ENCODE data around the gene PRUNE1.

Gene PRUNE1

DNA sequence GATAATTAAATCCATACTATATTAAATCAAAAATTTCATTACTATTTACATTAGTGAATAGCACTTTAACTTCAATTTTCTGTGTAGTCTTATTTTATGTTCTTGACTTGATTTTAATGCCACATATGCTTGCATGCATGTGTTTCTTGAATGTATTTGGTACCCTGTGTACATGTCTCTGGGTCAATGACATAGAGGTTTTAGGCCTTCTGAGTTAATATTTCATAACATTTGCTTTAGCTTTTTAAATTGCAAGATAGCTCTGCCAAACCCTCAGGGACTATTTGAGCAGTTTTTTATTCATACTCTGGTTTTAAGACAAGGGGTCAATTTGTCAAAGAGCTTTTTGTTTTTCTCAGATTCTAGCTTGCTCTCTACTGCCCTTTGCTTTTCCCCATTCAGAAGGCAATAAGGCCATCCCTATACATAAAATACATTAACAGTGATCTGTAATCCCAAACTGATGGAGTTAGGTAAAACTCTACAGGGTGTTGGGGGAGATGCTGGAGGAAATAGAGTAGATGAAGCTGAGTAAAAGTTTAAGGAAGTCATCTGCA is 56.9 kb downstream of the PRUNE1 start:
- TF ChIP-seq MYC (IDR thresholded peaks at IDR 0.05; ENCODE audit: low read depth, low read length): no peak
- TF ChIP-seq CTCF (IDR thresholded peaks at IDR 0.05; ENCODE audit: low read depth, low read length): no peak
- TF ChIP-seq POLR2A (IDR thresholded peaks at IDR 0.05; ENCODE audit: extremely low read depth, insufficient read length): no peak
- TF ChIP-seq, protein P1, sequence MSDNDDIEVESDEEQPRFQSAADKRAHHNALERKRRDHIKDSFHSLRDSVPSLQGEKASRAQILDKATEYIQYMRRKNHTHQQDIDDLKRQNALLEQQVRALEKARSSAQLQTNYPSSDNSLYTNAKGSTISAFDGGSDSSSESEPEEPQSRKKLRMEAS (IDR thresholded peaks at IDR 0.05; ENCODE audit: low read depth, low read length): no peak

DNA sequence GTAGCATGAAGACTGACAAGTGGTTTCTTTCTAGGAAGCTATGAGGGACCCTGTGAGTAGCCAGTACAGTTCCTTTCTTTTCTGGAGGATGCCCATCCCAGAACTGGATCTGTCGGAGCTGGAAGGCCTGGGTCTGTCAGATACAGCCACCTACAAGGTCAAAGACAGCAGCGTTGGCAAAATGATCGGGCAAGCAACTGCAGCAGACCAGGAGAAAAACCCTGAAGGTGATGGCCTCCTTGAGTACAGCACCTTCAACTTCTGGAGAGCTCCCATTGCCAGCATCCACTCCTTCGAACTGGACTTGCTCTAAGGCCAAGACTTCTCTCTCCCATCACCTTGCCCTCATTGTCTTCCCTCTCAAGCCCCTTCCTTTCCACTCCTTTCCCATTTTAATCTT is 58.9 kb downstream of the PRUNE1 start:
- no peak overlapping the region for H3K4me3 ChIP-seq (ENCODE audit: low read depth, low read length)
- TF ChIP-seq POLR2A (IDR thresholded peaks at IDR 0.05; ENCODE audit: extremely low read depth, insufficient read length): no peak
- TF ChIP-seq, protein P1 (IDR thresholded peaks at IDR 0.05; ENCODE audit: low read depth, low read length): no peak
- DNase-seq (ENCODE audit: low read depth): no peak

More for the DNA sequence above, 56.9 kb downstream of the PRUNE1 start:
- no peak overlapping the region for H3K4me3 ChIP-seq (ENCODE audit: low read depth, low read length)
- DNase-seq (ENCODE audit: low read depth): no peak

- DNase-seq (ENCODE audit: low read depth): no peak
- TF ChIP-seq MYC (IDR thresholded peaks at IDR 0.05; ENCODE audit: low read depth, low read length) (no peak), CTCF (IDR thresholded peaks at IDR 0.05; ENCODE audit: low read depth, low read length) (no peak), POLR2A (IDR thresholded peaks at IDR 0.05; ENCODE audit: extremely low read depth, insufficient read length) (no peak)
- TF ChIP-seq, protein P1 (IDR thresholded peaks at IDR 0.05; ENCODE audit: low read depth, low read length): no peak
- H3K4me3 ChIP-seq (ENCODE audit: low read depth, low read length): no peak overlapping the region
Measured at GRCh38 chr1:151069103-151069486, 60.8 kb downstream of the PRUNE1 start.

DNA sequence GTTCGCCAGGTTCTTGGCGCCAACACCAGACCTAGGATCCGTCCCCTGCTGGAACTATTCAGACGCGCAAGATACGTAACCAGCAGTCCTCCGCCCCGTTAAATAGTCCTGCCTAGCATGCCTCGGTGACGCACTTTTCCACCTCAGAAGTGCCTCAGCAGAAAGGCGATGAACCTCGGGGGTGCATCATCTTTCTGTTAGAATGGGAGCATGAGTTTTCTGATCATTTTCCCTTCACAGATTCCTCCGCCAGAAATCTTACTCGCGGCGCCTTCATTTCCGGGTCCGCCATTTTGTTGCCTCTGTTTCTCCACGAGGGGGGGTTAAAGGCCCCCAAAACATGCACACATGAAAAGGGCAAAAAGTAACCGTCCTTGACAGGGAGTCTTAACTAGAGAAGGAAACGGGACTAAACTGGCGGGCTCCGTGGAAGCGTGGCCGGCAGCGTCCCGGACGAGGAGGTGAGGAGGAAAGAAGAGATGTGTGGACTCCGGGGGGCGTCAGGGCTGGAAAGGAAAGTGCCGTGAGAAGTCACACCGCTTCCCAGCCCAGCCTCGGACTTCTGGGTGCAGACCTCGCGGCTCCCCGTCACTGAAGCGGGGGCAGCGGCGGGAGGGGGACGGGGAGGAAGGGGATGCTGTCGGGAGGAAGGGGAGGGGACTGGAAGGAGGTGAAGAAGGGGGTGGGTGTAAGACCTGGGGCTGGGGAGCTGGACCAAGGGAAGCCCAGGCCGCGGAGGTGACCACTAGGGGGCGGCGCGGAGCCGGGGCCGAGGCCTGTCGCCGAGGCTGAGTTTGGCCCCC is 62.4 kb downstream of the PRUNE1 start, which contains the start of gene GABPB2:
GABPB2 (plus strand) TSS at position 288 of the 803 bp plus-strand sequence. CDS start 17,429 bp downstream, outside the sequence.
- DNase-seq (ENCODE audit: low read depth): peak; percentile 95
- TF ChIP-seq POLR2A (IDR thresholded peaks at IDR 0.05; ENCODE audit: extremely low read depth, insufficient read length) (peak; percentile 89), MYC (IDR thresholded peaks at IDR 0.05; ENCODE audit: low read depth, low read length) (no peak; the same call in 1 of the 2 replicates), CTCF (IDR thresholded peaks at IDR 0.05; ENCODE audit: low read depth, low read length) (peak; percentile 70)
- TF ChIP-seq, protein P1 (IDR thresholded peaks at IDR 0.05; ENCODE audit: low read depth, low read length): peak; percentile 69
- peak within 1 kb of the TSS; percentile 90 for H3K4me3 ChIP-seq (ENCODE audit: low read depth, low read length)

DNA sequence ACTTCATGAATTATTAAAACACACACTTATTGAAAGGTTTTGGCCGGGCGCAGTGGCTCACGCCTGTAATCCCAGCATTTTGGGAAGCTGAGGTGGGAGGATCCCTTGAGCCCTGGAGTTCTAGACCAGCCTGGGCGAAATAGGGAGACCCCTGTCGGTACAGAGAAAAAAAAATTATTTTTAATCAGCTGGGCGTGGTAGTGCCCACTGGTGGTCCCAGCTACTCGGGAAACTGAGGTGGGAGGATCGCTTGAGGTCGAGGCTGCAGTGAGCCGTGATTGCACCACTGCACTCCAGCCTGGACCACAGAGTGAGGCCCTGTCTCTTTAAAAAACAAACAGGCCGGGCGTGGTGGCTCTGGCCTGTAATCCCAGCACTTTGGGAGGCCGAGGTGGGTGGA is 64.0 kb downstream of the PRUNE1 start:
- DNase-seq (ENCODE audit: low read depth): no peak
- TF ChIP-seq, protein P1 (IDR thresholded peaks at IDR 0.05; ENCODE audit: low read depth, low read length): no peak
- TF ChIP-seq POLR2A (IDR thresholded peaks at IDR 0.05; ENCODE audit: extremely low read depth, insufficient read length) (no peak), MYC (IDR thresholded peaks at IDR 0.05; ENCODE audit: low read depth, low read length) (no peak), CTCF (IDR thresholded peaks at IDR 0.05; ENCODE audit: low read depth, low read length) (no peak)
- H3K4me3 ChIP-seq (ENCODE audit: low read depth, low read length): no peak overlapping the region

Data from NB4 (cell line).